ENCODE measurements around the gene ZNF106. TPM values are rescaled to one million over a fixed set of nuclear protein-coding genes. Genes with fewer than 3 reads are reported as not detected.

The ZNF106 gene
- total and polyA plus RNA-seq, 2 of the 4 experiments (the other 2 are of a cell fraction): 19.2 to 87.5 TPM

- no peak overlapping the region for H2AK9ac ChIP-seq (replicated peaks; ENCODE audit: low read depth, low read length, poor library complexity)
- no peak overlapping the region for H3K4me2 ChIP-seq (ENCODE audit: low read depth, low read length)
- H3K4me1 ChIP-seq (ENCODE audit: control insufficient read depth, insufficient read depth, low read length): peaks cover 7% of the 10 kb centered on the region
- no peak overlapping the region for H2BK120ac ChIP-seq (ENCODE audit: low read depth, low read length)
- no peak overlapping the region for H4K91ac ChIP-seq (ENCODE audit: insufficient read depth, low read depth, low read length)
- H3K4ac ChIP-seq (ENCODE audit: low read depth, low read length): no peak overlapping the region
- POLR2A ChIA-PET (ENCODE audit: unreplicated experiment): no interaction called here
- no peak overlapping the region for H3K27ac ChIP-seq (ENCODE audit: insufficient read depth, low read length)
- CTCF ChIA-PET: interaction anchor here (0.7 kb wide), 1 partner anchor 9 kb away, joined by 3 read pairs; no protein-coding TSS in a partner anchor
- H3K9me3 ChIP-seq (ENCODE audit: control insufficient read depth, insufficient read depth, low read length): no peaks in the 10 kb centered on the region
- H3K9ac ChIP-seq (ENCODE audit: low read depth, low read length): no peak overlapping the region
- peaks cover 3% of the 10 kb centered on the region; the same call in 1 of the 2 replicates for H3K9me1 ChIP-seq (ENCODE audit: insufficient read depth, low read length)
- no peak overlapping the region for H3K23ac ChIP-seq (ENCODE audit: low read depth, low read length)
- no peak overlapping the region for H2BK15ac ChIP-seq (ENCODE audit: low read depth, low read length)
- ATAC-seq (ENCODE audit: low read depth) (no peak), DNase-seq (no peak)
- no peak overlapping the region for H3K56ac ChIP-seq (ENCODE audit: extremely low read depth, insufficient read depth, low read length)
- H3K27me3 ChIP-seq (ENCODE audit: control insufficient read depth, insufficient read depth, low read length): no peaks in the 10 kb centered on the region
- BruUV-seq (replicated peaks): no TSS peak
- no peak overlapping the region for H3K4me3 ChIP-seq (ENCODE audit: insufficient read depth, low read depth, low read length)
- H2BK5ac ChIP-seq (ENCODE audit: low read depth, low read length, poor library complexity, severe bottlenecking): no peak overlapping the region
- H2AFZ ChIP-seq (replicated peaks; ENCODE audit: low read length, poor library complexity): no peak overlapping the region
- H3K18ac ChIP-seq (ENCODE audit: low read depth, low read length): no peak overlapping the region
- no peak overlapping the region for H2BK20ac ChIP-seq (ENCODE audit: low read depth, low read length)
- no peak overlapping the region for H4K8ac ChIP-seq (ENCODE audit: low read depth in 2 of 2, low read length in 2 of 2)
- TF ChIP-seq POLR2A (IDR thresholded peaks at IDR 0.05; ENCODE audit: low read depth, low read length) (no peak), RCOR1 (IDR thresholded peaks at IDR 0.05; ENCODE audit: insufficient replicate concordance, low read length) (no peak), SMC3 (IDR thresholded peaks at IDR 0.05; ENCODE audit: low read depth, low read length) (no peak), CHD1 (IDR thresholded peaks at IDR 0.05; ENCODE audit: low read depth, low read length) (no peak), MAZ (IDR thresholded peaks at IDR 0.05; ENCODE audit: borderline replicate concordance, low read depth, low read length) (no peak), MXI1 (IDR thresholded peaks at IDR 0.05; ENCODE audit: borderline replicate concordance, low read depth, low read length) (no peak), CEBPB (IDR thresholded peaks at IDR 0.05; ENCODE audit: low read depth, low read length) (no peak), RFX5 (IDR thresholded peaks at IDR 0.05; ENCODE audit: low read depth, low read length) (no peak), FOS (IDR thresholded peaks at IDR 0.05; ENCODE audit: low read depth, low read length) (no peak), BHLHE40 (IDR thresholded peaks at IDR 0.05; ENCODE audit: low read depth, low read length) (no peak), RAD21 (IDR thresholded peaks at IDR 0.05; ENCODE audit: low read length) (no peak)
- in situ Hi-C loops (cut with MboI; ENCODE audit: low sequenced_read_pairs) (no loop called here), intact Hi-C loops (cut with micrococcal nuclease) (loop anchor here (10.0 kb wide), 1 partner anchor 179 kb away; the partner anchor contains the start of genes GANC and TMEM87A), dilution Hi-C loops (cut with HindIII; ENCODE audit: low sequenced_read_pairs, unreplicated experiment) (no loop called here)
- no peak overlapping the region for H3K14ac ChIP-seq (replicated peaks; ENCODE audit: low read depth, low read length)
- H3K36me3 ChIP-seq (ENCODE audit: control insufficient read depth, insufficient read depth, low read length): peaks cover 18% of the 10 kb centered on the region
- H2AK5ac ChIP-seq (ENCODE audit: low read depth, low read length): no peak overlapping the region
- peaks cover 14 to 36% of the 10 kb centered on the region in 2 experiments for H3K79me1 ChIP-seq (ENCODE audit: low read depth in 1 of 2, low read length in 2 of 2)
- H4K5ac ChIP-seq (ENCODE audit: low read depth, low read length): no peak overlapping the region
- H4K20me1 ChIP-seq (ENCODE audit: insufficient read depth, low read length): peaks cover 11% of the 10 kb centered on the region; the same call in 1 of the 2 replicates
- WGBS, 2 experiments (ENCODE audit: extremely low coverage in 2 of 2, insufficient read length in 1 of 2): no CpG with 5 or more reads among the region's 3 CpGs
Observed at GRCh38 chr15:42453826-42454225, 37.1 kb downstream of the ZNF106 start.
